HepG2 (cell line): ENCODE data around the gene CCNJL. TPM values are rescaled to one million over a fixed set of nuclear protein-coding genes. Genes with fewer than 3 reads are reported as not detected.

Source experiments
- ATAC-seq: fragments of 200-7000 bp; cut with Tn5 transposase; 3 replicates; pipeline ENCODE4 v1.9.1; 2020; ENCODE audit warnings: mild to moderate bottlenecking, moderate library complexity
- BruUV-seq: library from RNA; stranded (reverse); fragments of 400-500 nt; replicated peaks from 2 replicates; lab custom pipeline; 2021; lab: Mats Ljungman, UMichigan
- CTCF ChIA-PET: fragments of 300-600 bp; formaldehyde crosslinking; extraction: SDS; loops from one replicate; lab custom pipeline; 2021; ENCODE audit warnings: low total read pairs, inconsistent platforms, low intra/inter-chr PET ratio; lab: Yijun Ruan, JAX
- POLR2A ChIA-PET: fragments of 350-600 bp; sonication (Branson Sonifier 250); formaldehyde crosslinking; loops from one replicate; lab custom pipeline; 2020; ENCODE audit warnings: antibody characterized with exemption, inconsistent platforms; lab: Yijun Ruan, JAX
- DNase-seq: peaks from one replicate; pipeline ENCODE4 v3.0.0-alpha.2; 2015; ENCODE audit warnings: low spot score
- FAIRE-seq: peaks from 3 replicates; lab custom pipeline; 2011; peaks lifted over from hg19 to GRCh38; lab: Jason Lieb, UNC
- H2AFZ ChIP-seq: one replicate; pipeline ENCODE4 v1.6.1; 2011; ENCODE audit warnings: low read length, inconsistent platforms
- H3K27ac ChIP-seq: fragments of 300-600 bp; 3 replicates; pipeline ENCODE4 v1.8.0; 2011; ENCODE audit warnings: mixed run types, mild to moderate bottlenecking, mixed read lengths, low read length, inconsistent platforms; ENCODE audit not compliant: insufficient read depth; ENCODE audit errors: extremely low read length
- H3K27me3 ChIP-seq, 2 experiments: fragments of 200-600 bp in 1 of 2; 2 replicates in 1 of 2; 3 replicates in 1 of 2; pipeline versions ENCODE4 v1.6.0 to v1.8.0; 2011; ENCODE audit warnings: low read length in 2 of 2, mild to moderate bottlenecking in 2 of 2, moderate library complexity in 2 of 2, inconsistent platforms in 1 of 2; ENCODE audit not compliant: insufficient read depth in 2 of 2, control insufficient read depth in 1 of 2
- H3K36me3 ChIP-seq, 2 experiments: fragments of 200-600 bp in 1 of 2; replicated peaks in 1 of 2; 2 replicates in 1 of 2; 3 replicates in 1 of 2; pipeline versions ENCODE4 v1.5.1 to v1.8.0; 2011; ENCODE audit warnings: low read length in 2 of 2, inconsistent platforms in 1 of 2; ENCODE audit not compliant: insufficient read depth in 2 of 2, control insufficient read depth in 1 of 2
- H3K4me1 ChIP-seq: 2 replicates; pipeline ENCODE4 v1.5.1; 2012; ENCODE audit warnings: low read length, inconsistent platforms; ENCODE audit not compliant: insufficient read depth
- H3K4me2 ChIP-seq: 2 replicates; pipeline ENCODE4 v1.6.0; 2011; ENCODE audit warnings: low read depth, low read length, inconsistent platforms
- H3K4me3 ChIP-seq, 3 experiments: fragments of 200-600 bp in 1 of 3; sonication (generic), shearing (Covaris generic) in 1 of 3; replicated peaks in 1 of 3; 2 replicates each; pipeline ENCODE4 v1.5.1; 2011 to 2016; ENCODE audit warnings: low read length in 3 of 3, inconsistent platforms in 2 of 3, low read depth in 2 of 3, mild to moderate bottlenecking in 2 of 3, control low read depth in 1 of 3, mixed read lengths in 1 of 3; ENCODE audit not compliant: insufficient read depth in 1 of 3
- H3K79me2 ChIP-seq: one replicate; pipeline ENCODE4 v1.6.1; 2011; ENCODE audit warnings: low read length, inconsistent platforms; ENCODE audit not compliant: insufficient read depth
- H3K9ac ChIP-seq: 2 replicates; pipeline ENCODE4 v1.6.0; 2011; ENCODE audit warnings: mild to moderate bottlenecking, low read depth, low read length, inconsistent platforms; ENCODE audit not compliant: insufficient read depth
- H3K9me3 ChIP-seq: 2 replicates; pipeline ENCODE4 v1.5.1; 2012; ENCODE audit warnings: mild to moderate bottlenecking, low read length
- H4K20me1 ChIP-seq: 2 replicates; pipeline ENCODE4 v1.6.0; 2011; ENCODE audit warnings: inconsistent platforms, mild to moderate bottlenecking, low read length, moderate library complexity; ENCODE audit not compliant: insufficient read depth
- GTF3A ChIP-seq: sonication (generic); formaldehyde crosslinking; conservative IDR thresholded peaks from 2 replicates; pipeline ENCODE4 v1.4.0; 2020; ENCODE audit warnings: mild to moderate bottlenecking, missing genetic modification reagents
- WGBS: methylation state at CpG from one replicate; pipeline ENCODE4 v1.1.6; 2017; ENCODE audit warnings: low lambda C conversion rate; 5-methylcytosine and 5-hydroxymethylcytosine counted together
- in situ Hi-C: cut with HindIII; loops from 2 replicates; pipeline ENCODE4 v1.10.0; 2017; ENCODE audit warnings: low pct_unique_long_range_greater_than_20kb; ENCODE audit not compliant: extremely low pct_ligation_motif_present
- intact Hi-C: fragments of 100-400 bp; cut with micrococcal nuclease; formaldehyde crosslinking; loops from one replicate; pipeline ENCODE4 v1.10.0; 2022; ENCODE audit not compliant: unreplicated experiment
- polyA plus RNA-seq, 8 experiments: library from polyadenylated mRNA; depleted of rRNA in 3 of 8; stranded (reverse) in 7 of 8; unstranded in 1 of 8; fragments of >200 nt; fragmentation: Illumina TruSeq in 4 of 8; extraction: Trizol in 4 of 8; gene quantifications; 2 replicates each; pipeline versions ENCODE4 v1.2.1 to v1.2.3, GENCODE V29; 2011 to 2016; ENCODE audit warnings: low read depth in 4 of 8, missing spikeins in 1 of 8, mixed read lengths in 1 of 8; ENCODE audit not compliant: insufficient read depth in 1 of 8
- total RNA-seq, 5 experiments: library from RNA; depleted of rRNA; stranded (reverse); fragments of >200 nt; fragmentation: Illumina TruSeq; extraction: Trizol; gene quantifications; 2 replicates each; pipeline ENCODE4 v1.2.3, GENCODE V29; 2016; ENCODE audit warnings: low read depth in 1 of 5
- TF ChIP-seq, protein P1 (sequence below): sonication (generic); formaldehyde crosslinking; IDR thresholded peaks from 2 replicates; pipeline ENCODE4 v1.4.0; 2020; ENCODE audit warnings: missing genetic modification reagents
- TF ChIP-seq, protein P2 (sequence below): sonication (generic); formaldehyde crosslinking; IDR thresholded peaks from 2 replicates; pipeline ENCODE4 v1.4.0; 2020; ENCODE audit warnings: mild to moderate bottlenecking, missing genetic modification reagents

CCNJL gene
- total and polyA plus RNA-seq, 2 of the 13 experiments (the other 11 are each of a cell fraction or from before 2014, with no cell fraction given), result 1.6 to 4.4 TPM

DNA sequence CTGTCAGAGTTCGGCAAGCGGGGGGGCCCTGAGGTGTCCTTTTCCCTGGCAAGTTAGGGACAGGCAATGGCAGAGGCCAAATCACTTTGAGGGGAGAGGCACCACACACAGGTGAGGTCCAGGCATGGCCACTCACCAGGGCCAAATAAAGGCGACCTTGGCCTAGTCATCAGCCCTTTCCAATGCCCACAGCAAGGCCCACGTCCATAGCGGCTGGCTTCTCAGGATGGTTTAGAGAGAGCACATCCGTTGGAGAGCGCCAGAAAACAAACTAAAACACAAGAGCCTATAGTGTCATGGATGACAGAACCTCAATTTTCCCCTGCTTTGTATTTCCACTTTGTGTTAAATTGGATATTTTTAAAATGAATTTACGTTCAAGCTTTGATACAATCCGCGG is 7.0 kb downstream of the CCNJL start:
- no peak overlapping the region for H3K4me3 ChIP-seq
- H3K79me2 ChIP-seq, result no peaks in the 10 kb centered on the region
- intact Hi-C loops, result no loop called here
- H3K36me3 ChIP-seq, result no peaks in the 10 kb centered on the region
- CTCF ChIA-PET, result no interaction called here
- in situ Hi-C loops, result no loop called here
- no peak for ATAC-seq
- BruUV-seq, result no TSS peak
- TF ChIP-seq, protein P1, sequence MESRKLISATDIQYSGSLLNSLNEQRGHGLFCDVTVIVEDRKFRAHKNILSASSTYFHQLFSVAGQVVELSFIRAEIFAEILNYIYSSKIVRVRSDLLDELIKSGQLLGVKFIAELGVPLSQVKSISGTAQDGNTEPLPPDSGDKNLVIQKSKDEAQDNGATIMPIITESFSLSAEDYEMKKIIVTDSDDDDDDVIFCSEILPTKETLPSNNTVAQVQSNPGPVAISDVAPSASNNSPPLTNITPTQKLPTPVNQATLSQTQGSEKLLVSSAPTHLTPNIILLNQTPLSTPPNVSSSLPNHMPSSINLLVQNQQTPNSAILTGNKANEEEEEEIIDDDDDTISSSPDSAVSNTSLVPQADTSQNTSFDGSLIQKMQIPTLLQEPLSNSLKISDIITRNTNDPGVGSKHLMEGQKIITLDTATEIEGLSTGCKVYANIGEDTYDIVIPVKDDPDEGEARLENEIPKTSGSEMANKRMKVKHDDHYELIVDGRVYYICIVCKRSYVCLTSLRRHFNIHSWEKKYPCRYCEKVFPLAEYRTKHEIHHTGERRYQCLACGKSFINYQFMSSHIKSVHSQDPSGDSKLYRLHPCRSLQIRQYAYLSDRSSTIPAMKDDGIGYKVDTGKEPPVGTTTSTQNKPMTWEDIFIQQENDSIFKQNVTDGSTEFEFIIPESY (CRISPR knock-in tag), result peak; percentile 69
- TF ChIP-seq, protein P2, sequence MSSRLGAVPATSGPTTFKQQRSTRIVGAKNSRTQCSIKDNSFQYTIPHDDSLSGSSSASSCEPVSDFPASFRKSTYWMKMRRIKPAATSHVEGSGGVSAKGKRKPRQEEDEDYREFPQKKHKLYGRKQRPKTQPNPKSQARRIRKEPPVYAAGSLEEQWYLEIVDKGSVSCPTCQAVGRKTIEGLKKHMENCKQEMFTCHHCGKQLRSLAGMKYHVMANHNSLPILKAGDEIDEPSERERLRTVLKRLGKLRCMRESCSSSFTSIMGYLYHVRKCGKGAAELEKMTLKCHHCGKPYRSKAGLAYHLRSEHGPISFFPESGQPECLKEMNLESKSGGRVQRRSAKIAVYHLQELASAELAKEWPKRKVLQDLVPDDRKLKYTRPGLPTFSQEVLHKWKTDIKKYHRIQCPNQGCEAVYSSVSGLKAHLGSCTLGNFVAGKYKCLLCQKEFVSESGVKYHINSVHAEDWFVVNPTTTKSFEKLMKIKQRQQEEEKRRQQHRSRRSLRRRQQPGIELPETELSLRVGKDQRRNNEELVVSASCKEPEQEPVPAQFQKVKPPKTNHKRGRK (CRISPR knock-in tag), result no peak
- no peak overlapping the region for H3K9ac ChIP-seq
- no peak overlapping the region for H3K4me2 ChIP-seq
- no peaks in the 10 kb centered on the region for H4K20me1 ChIP-seq
- no peak for DNase-seq
- no peak overlapping the region for H2AFZ ChIP-seq
- FAIRE-seq, result no peak
- POLR2A ChIA-PET, result no interaction called here
- peaks cover 16% of the 10 kb centered on the region for H3K4me1 ChIP-seq
- H3K27ac ChIP-seq, result no peak overlapping the region
- H3K27me3 ChIP-seq, result no peaks in the 10 kb centered on the region
- WGBS, result 90% methylated on average over 10 of the region's 10 CpGs
- no peaks in the 10 kb centered on the region for H3K9me3 ChIP-seq

DNA sequence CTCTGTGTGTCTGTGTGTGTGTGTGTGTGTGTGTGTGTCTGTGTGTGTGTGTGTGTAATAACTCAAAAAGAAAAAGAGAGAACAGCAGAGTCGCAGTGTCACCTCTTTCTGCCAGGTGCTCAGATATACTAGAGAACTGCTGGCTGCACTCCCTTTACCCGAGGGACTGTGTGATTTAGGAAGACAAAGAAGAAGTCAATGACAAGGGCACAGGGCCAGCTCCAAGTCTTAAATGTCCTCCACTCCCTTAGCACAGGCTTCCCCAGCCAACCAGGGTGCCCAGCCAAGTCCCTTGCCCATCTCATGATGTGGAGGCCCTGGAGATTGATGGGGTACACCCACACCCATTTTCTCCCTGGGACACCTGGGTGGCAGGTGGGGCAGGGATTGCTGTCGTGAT is 8.7 kb downstream of the CCNJL start:
- H3K4me3 ChIP-seq, result no peak overlapping the region
- H3K36me3 ChIP-seq, result no peaks in the 10 kb centered on the region
- H3K27me3 ChIP-seq, result no peaks in the 10 kb centered on the region
- ATAC-seq (no peak), DNase-seq (no peak), FAIRE-seq (no peak)
- H3K79me2 ChIP-seq, result no peaks in the 10 kb centered on the region
- BruUV-seq, result no TSS peak
- no peak overlapping the region for H3K9ac ChIP-seq
- intact Hi-C loops, result no loop called here
- no peak overlapping the region for H3K27ac ChIP-seq
- in situ Hi-C loops, result no loop called here
- CTCF ChIA-PET, result no interaction called here
- no peak for TF ChIP-seq GTF3A (CRISPR knock-in tag)
- H3K4me1 ChIP-seq, result peaks cover 16% of the 10 kb centered on the region
- H2AFZ ChIP-seq, result no peak overlapping the region
- H4K20me1 ChIP-seq, result no peaks in the 10 kb centered on the region
- H3K9me3 ChIP-seq, result no peaks in the 10 kb centered on the region
- POLR2A ChIA-PET, result no interaction called here
- WGBS, result 91% methylated on average over 2 of the region's 3 CpGs
- no peak overlapping the region for H3K4me2 ChIP-seq
